HEK293 (cell line): ENCODE measurements around the gene ONECUT2.
A peak's percentile ranks its signal among the peaks of the same experiment; 100 is the strongest.

ENCODE experiments used
- CTCF ChIA-PET: fragments of 350-600 bp; formaldehyde crosslinking; extraction: SDS; loops from one replicate; lab custom pipeline; 2021; ENCODE audit warnings: antibody characterized with exemption; lab: Yijun Ruan, JAX
- POLR2A ChIA-PET: fragments of 300-600 bp; formaldehyde crosslinking; extraction: SDS; loops from one replicate; lab custom pipeline; 2020; ENCODE audit warnings: antibody characterized with exemption, inconsistent platforms; lab: Yijun Ruan, JAX
- H3K27ac ChIP-seq: fragments of 200-500 bp; sonication (Bioruptor generic); 2 replicates; pipeline ENCODE4 v1.5.1; 2014; ENCODE audit warnings: low read depth, low read length, control low read depth, inconsistent platforms; ENCODE audit errors: extremely low read depth
- H3K36me3 ChIP-seq, 2 experiments: fragments of 200-500 bp in 1 of 2; sonication (Bioruptor generic) in 1 of 2; 1 replicate in 1 of 2; 2 replicates in 1 of 2; pipeline ENCODE4 v1.5.1; 2014 to 2017; ENCODE audit warnings: inconsistent platforms in 2 of 2, low read length in 2 of 2; ENCODE audit not compliant: control insufficient read depth in 2 of 2, insufficient read depth in 1 of 2
- H3K4me1 ChIP-seq: fragments of 200-500 bp; sonication (Bioruptor generic); 2 replicates; pipeline ENCODE4 v1.5.1; 2014; ENCODE audit warnings: mild to moderate bottlenecking, low read length, inconsistent platforms; ENCODE audit not compliant: control insufficient read depth, insufficient read depth
- H3K4me3 ChIP-seq: 2 replicates; pipeline ENCODE4 v1.5.1; 2011; ENCODE audit warnings: low read depth, mild to moderate bottlenecking, control low read depth, low read length, moderate library complexity
- H3K9me3 ChIP-seq: fragments of 200-500 bp; sonication (Bioruptor generic); 2 replicates; pipeline ENCODE4 v1.5.1; 2014; ENCODE audit warnings: low read depth, low read length, inconsistent platforms; ENCODE audit not compliant: control insufficient read depth, insufficient read depth
- BCL11A ChIP-seq: fragments of 450-650 bp; formaldehyde crosslinking; IDR thresholded peaks from 2 replicates; pipeline ENCODE4 v1.5.1; 2016; ENCODE audit warnings: low read depth, missing biosample characterization, missing genetic modification characterization
- PATZ1 ChIP-seq: fragments of 450-650 bp; formaldehyde crosslinking; IDR thresholded peaks from 2 replicates; pipeline ENCODE4 v1.5.1; 2016; ENCODE audit warnings: missing biosample characterization, missing genetic modification characterization
- PRDM10 ChIP-seq: fragments of 450-650 bp; formaldehyde crosslinking; IDR thresholded peaks from 2 replicates; pipeline ENCODE4 v1.5.1; 2016; ENCODE audit warnings: missing biosample characterization, missing genetic modification characterization
- TRIM28 ChIP-seq: IDR thresholded peaks from 2 replicates; pipeline ENCODE4 v1.6.1; 2011; ENCODE audit warnings: low read length, control low read depth, borderline replicate concordance
- ZBTB1 ChIP-seq: fragments of 450-650 bp; formaldehyde crosslinking; IDR thresholded peaks from 2 replicates; pipeline ENCODE4 v1.5.1; 2016; ENCODE audit warnings: missing biosample characterization, missing genetic modification characterization
- ZIC2 ChIP-seq: fragments of 450-650 bp; formaldehyde crosslinking; IDR thresholded peaks from 2 replicates; pipeline ENCODE4 v1.5.1; 2016; ENCODE audit warnings: missing biosample characterization, missing genetic modification characterization
- ZNF266 ChIP-seq: fragments of 450-650 bp; formaldehyde crosslinking; IDR thresholded peaks from 2 replicates; pipeline ENCODE4 v1.5.1; 2016; ENCODE audit warnings: missing biosample characterization, missing genetic modification characterization, low read depth
- ZNF561 ChIP-seq: fragments of 450-650 bp; IDR thresholded peaks from 2 replicates; pipeline ENCODE4 v1.5.1; 2018; ENCODE audit warnings: missing biosample characterization, missing genetic modification characterization, borderline replicate concordance
- ZXDB ChIP-seq: fragments of 450-650 bp; formaldehyde crosslinking; IDR thresholded peaks from 2 replicates; pipeline ENCODE4 v1.5.1; 2016; ENCODE audit warnings: missing biosample characterization, missing genetic modification characterization
- TF ChIP-seq, protein P1 (sequence below): fragments of 450-650 bp; formaldehyde crosslinking; IDR thresholded peaks from 2 replicates; pipeline ENCODE4; 2016; ENCODE audit warnings: missing biosample characterization, missing genetic modification characterization
- TF ChIP-seq, protein P2 (sequence below): fragments of 450-650 bp; formaldehyde crosslinking; IDR thresholded peaks from 2 replicates; pipeline ENCODE4 v1.5.1; 2016; ENCODE audit warnings: missing biosample characterization, missing genetic modification characterization, low read depth
- TF ChIP-seq, protein P3 (sequence below): fragments of 450-650 bp; formaldehyde crosslinking; IDR thresholded peaks from 2 replicates; pipeline ENCODE4 v1.5.1; 2016; ENCODE audit warnings: missing biosample characterization, missing genetic modification characterization
- TF ChIP-seq, protein P4 (sequence below): fragments of 450-650 bp; formaldehyde crosslinking; IDR thresholded peaks from 2 replicates; pipeline ENCODE4 v1.5.1; 2016; ENCODE audit warnings: missing biosample characterization, missing genetic modification characterization
- TF ChIP-seq, protein P5 (sequence below): fragments of 450-650 bp; formaldehyde crosslinking; IDR thresholded peaks from 2 replicates; pipeline ENCODE4 v1.5.1; 2017; ENCODE audit warnings: missing biosample characterization, missing genetic modification characterization

ONECUT2 gene

DNA sequence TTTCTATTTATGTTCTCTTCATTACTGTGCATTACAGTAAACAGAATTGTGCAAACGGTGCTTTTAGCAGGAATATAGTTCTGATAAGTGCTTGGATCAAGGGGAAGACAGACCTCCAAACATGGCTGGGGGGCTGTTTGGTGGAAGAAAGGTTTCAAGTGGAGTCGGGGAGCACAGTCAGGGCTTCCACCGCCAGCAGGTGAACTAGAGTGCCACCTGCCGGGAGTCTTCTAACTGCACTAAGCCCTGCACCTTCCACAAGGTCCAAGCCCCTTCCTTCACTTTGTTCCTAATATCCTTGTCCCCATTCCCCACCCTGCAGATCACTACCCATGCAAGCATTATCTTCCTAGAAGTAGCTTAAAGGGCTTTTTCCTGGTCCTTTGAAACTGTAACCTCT is 11.1 kb downstream of the ONECUT2 start (continued):
- TF ChIP-seq, protein P1, sequence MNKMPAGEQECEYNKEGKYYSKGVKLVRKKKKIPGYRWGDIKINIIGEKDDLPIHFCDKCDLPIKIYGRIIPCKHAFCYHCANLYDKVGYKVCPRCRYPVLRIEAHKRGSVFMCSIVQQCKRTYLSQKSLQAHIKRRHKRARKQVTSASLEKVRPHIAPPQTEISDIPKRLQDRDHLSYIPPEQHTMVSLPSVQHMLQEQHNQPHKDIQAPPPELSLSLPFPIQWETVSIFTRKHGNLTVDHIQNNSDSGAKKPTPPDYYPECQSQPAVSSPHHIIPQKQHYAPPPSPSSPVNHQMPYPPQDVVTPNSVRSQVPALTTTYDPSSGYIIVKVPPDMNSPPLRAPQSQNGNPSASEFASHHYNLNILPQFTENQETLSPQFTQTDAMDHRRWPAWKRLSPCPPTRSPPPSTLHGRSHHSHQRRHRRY (tag by site-specific recombination): no peak
- TF ChIP-seq, protein P2, sequence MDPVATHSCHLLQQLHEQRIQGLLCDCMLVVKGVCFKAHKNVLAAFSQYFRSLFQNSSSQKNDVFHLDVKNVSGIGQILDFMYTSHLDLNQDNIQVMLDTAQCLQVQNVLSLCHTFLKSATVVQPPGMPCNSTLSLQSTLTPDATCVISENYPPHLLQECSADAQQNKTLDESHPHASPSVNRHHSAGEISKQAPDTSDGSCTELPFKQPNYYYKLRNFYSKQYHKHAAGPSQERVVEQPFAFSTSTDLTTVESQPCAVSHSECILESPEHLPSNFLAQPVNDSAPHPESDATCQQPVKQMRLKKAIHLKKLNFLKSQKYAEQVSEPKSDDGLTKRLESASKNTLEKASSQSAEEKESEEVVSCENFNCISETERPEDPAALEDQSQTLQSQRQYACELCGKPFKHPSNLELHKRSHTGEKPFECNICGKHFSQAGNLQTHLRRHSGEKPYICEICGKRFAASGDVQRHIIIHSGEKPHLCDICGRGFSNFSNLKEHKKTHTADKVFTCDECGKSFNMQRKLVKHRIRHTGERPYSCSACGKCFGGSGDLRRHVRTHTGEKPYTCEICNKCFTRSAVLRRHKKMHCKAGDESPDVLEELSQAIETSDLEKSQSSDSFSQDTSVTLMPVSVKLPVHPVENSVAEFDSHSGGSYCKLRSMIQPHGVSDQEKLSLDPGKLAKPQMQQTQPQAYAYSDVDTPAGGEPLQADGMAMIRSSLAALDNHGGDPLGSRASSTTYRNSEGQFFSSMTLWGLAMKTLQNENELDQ: no peak
- TF ChIP-seq, protein P3, sequence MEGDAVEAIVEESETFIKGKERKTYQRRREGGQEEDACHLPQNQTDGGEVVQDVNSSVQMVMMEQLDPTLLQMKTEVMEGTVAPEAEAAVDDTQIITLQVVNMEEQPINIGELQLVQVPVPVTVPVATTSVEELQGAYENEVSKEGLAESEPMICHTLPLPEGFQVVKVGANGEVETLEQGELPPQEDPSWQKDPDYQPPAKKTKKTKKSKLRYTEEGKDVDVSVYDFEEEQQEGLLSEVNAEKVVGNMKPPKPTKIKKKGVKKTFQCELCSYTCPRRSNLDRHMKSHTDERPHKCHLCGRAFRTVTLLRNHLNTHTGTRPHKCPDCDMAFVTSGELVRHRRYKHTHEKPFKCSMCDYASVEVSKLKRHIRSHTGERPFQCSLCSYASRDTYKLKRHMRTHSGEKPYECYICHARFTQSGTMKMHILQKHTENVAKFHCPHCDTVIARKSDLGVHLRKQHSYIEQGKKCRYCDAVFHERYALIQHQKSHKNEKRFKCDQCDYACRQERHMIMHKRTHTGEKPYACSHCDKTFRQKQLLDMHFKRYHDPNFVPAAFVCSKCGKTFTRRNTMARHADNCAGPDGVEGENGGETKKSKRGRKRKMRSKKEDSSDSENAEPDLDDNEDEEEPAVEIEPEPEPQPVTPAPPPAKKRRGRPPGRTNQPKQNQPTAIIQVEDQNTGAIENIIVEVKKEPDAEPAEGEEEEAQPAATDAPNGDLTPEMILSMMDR (tag by site-specific recombination): 0 out of 2 replicates have a peak, but pooled peaks have one; percentile 7

DNA sequence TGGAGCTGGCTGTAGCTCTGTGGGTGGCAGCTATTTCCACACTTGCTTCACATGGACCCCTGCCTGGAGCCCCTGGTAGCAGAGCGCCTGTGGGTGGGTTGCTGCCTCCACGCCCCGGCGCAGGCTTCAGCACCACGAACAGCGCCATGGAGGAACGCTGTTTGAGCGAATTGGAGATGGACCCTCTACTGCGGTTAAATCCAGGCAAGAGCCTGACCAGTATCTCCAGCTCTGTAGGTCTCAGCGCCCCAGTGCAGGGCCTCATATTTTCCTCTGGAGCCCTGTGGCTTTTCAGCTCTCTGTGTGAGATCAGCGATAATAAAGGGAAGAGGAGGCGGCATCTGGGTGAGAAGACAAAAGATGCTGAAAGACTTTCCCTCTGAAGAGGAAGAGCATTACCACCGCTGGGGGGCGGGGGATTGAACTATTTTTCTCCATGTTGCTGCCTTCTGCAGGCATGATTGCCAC is 12.0 kb downstream of the ONECUT2 start:
- no peaks in the 10 kb centered on the region for H3K4me1 ChIP-seq
- H3K9me3 ChIP-seq: no peaks in the 10 kb centered on the region
- peak; percentile 36; the same call in 1 of the 2 replicates for TF ChIP-seq ZIC2 (tag by site-specific recombination)
- TF ChIP-seq, protein P4, sequence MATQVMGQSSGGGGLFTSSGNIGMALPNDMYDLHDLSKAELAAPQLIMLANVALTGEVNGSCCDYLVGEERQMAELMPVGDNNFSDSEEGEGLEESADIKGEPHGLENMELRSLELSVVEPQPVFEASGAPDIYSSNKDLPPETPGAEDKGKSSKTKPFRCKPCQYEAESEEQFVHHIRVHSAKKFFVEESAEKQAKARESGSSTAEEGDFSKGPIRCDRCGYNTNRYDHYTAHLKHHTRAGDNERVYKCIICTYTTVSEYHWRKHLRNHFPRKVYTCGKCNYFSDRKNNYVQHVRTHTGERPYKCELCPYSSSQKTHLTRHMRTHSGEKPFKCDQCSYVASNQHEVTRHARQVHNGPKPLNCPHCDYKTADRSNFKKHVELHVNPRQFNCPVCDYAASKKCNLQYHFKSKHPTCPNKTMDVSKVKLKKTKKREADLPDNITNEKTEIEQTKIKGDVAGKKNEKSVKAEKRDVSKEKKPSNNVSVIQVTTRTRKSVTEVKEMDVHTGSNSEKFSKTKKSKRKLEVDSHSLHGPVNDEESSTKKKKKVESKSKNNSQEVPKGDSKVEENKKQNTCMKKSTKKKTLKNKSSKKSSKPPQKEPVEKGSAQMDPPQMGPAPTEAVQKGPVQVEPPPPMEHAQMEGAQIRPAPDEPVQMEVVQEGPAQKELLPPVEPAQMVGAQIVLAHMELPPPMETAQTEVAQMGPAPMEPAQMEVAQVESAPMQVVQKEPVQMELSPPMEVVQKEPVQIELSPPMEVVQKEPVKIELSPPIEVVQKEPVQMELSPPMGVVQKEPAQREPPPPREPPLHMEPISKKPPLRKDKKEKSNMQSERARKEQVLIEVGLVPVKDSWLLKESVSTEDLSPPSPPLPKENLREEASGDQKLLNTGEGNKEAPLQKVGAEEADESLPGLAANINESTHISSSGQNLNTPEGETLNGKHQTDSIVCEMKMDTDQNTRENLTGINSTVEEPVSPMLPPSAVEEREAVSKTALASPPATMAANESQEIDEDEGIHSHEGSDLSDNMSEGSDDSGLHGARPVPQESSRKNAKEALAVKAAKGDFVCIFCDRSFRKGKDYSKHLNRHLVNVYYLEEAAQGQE (tag by site-specific recombination): peak; percentile 90
- TF ChIP-seq PRDM10 (tag by site-specific recombination): no peak
- CTCF ChIA-PET: interaction anchor here (0.6 to 1.8 kb wide), 10 partner anchors 13 to 735 kb away, joined by 3 to 6 read pairs (median 4); no protein-coding TSS in a partner anchor
- no peak overlapping the region for H3K27ac ChIP-seq
- no peak overlapping the region for H3K4me3 ChIP-seq
- POLR2A ChIA-PET: no interaction called here
- no peaks in the 10 kb centered on the region for H3K36me3 ChIP-seq

GRCh38 chr18:57455576-57456129 is 20.5 kb downstream of the ONECUT2 start:
- H3K4me1 ChIP-seq: no peaks in the 10 kb centered on the region
- H3K36me3 ChIP-seq: no peaks in the 10 kb centered on the region; a peak in 1 of 3 replicates
- no peak overlapping the region for H3K27ac ChIP-seq
- CTCF ChIA-PET: interaction anchor here (0.6 kb wide), 1 partner anchor 54 kb away, joined by 3 read pairs; no protein-coding TSS in a partner anchor
- POLR2A ChIA-PET: no interaction called here
- no peak overlapping the region for H3K4me3 ChIP-seq
- H3K9me3 ChIP-seq: no peaks in the 10 kb centered on the region
- TF ChIP-seq BCL11A (tag by site-specific recombination) (no peak), ZNF266 (tag by site-specific recombination) (no peak), ZBTB1 (no peak), ZXDB (tag by site-specific recombination) (no peak), TRIM28 (no peak), PATZ1 (no peak), ZNF561 (tag by site-specific recombination) (no peak)
- TF ChIP-seq, protein P5, sequence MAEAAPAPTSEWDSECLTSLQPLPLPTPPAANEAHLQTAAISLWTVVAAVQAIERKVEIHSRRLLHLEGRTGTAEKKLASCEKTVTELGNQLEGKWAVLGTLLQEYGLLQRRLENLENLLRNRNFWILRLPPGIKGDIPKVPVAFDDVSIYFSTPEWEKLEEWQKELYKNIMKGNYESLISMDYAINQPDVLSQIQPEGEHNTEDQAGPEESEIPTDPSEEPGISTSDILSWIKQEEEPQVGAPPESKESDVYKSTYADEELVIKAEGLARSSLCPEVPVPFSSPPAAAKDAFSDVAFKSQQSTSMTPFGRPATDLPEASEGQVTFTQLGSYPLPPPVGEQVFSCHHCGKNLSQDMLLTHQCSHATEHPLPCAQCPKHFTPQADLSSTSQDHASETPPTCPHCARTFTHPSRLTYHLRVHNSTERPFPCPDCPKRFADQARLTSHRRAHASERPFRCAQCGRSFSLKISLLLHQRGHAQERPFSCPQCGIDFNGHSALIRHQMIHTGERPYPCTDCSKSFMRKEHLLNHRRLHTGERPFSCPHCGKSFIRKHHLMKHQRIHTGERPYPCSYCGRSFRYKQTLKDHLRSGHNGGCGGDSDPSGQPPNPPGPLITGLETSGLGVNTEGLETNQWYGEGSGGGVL (tag by site-specific recombination): no peak
